HG03457 (cell line): ENCODE results near the gene EPHA4.

Experiments used
- ATAC-seq: cut with Tn5 transposase; IDR thresholded peaks from one replicate; pipeline ENCODE4 v1.9.1; 2021; ENCODE audit warnings: moderate number of reproducible peaks; ENCODE audit not compliant: unreplicated experiment

The EPHA4 gene

DNA sequence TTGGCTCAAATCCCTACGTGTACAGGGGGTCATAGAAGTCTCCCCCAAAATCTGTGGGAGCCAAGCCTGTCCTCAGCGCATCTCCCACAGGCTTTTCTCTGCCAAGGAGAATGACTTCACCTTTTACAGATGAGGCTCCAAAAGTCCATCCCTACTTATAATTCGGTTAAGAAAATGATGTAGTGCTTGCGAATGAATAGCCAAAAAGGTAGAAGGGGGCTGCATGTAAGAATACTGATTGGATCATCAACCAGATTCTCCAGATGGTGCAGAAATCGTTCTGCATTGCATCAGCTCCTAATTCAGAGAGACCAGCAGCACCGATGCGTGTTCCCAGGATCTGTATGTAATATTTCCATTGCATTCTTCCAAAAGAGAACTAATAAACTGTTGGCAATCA lies 91.9 kb downstream of the EPHA4 start:
- no peak for ATAC-seq

- no peak for ATAC-seq
These were observed 93.6 kb downstream of the EPHA4 start for GRCh38 chr2:221478485-221478863.

GRCh38 chr2:221477714-221478484 lies 94.2 kb downstream of the EPHA4 start:
- no peak for ATAC-seq

GRCh38 chr2:221476195-221476594 lies 95.9 kb downstream of the EPHA4 start:
- ATAC-seq = no peak

DNA sequence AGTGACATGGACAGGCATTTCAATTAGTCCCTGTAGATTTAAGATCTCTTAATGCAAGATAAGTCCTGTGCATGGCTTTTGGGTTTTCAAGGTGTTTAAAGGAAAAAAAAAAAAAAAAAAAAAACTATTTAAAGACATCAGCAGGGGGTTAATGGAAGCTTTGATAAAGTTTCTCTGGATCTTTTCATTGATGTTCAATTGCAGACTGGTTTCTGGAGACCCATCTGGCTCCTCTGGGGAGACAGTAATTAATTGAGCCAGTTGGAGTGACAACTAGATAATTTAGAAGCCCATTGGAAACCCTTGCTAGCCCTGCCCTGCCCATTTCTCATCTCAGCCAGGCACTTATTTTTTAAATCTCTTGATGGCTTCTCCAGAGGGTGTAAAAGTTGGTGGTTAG lies 98.7 kb downstream of the EPHA4 start:
- no peak for ATAC-seq

DNA sequence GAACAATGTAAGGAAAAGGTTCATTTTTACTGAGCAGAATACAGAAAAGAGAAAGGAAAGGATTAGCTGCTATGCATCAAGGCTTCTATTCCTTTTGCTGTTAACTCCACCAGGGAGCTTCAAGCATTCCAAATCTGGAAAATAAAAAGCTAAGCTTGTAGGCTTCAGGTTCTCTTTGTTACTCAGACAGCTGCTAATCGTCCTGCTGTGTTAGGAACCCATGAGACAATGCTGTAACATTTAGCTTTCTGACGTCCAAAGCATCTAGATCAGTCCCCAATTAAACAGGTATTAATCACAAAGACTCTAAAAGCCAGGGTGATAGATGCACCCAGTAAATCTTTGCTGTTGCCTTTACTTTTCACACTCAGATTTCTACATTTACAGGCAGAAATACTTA lies 103.8 kb downstream of the EPHA4 start:
- ATAC-seq = no peak

DNA sequence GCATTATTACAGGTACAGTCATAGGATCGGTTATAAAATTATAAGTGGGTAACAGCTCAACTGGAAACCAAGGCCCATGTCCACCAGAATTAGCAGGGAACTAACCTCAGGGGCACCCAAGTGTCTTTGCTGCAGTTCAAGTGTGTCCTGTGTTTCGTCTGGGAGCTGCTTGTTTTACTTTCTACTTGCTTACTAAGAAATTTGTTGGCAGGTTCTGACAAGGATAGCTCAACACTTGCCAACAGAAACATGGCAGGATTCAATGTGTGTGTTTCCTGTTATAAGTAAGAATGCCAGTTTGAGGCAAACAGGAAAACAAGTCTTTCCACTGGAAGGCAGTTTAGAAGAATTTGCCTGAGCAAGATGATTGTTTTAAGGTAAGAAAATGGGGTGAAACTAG lies 104.5 kb downstream of the EPHA4 start:
- no peak for ATAC-seq

DNA sequence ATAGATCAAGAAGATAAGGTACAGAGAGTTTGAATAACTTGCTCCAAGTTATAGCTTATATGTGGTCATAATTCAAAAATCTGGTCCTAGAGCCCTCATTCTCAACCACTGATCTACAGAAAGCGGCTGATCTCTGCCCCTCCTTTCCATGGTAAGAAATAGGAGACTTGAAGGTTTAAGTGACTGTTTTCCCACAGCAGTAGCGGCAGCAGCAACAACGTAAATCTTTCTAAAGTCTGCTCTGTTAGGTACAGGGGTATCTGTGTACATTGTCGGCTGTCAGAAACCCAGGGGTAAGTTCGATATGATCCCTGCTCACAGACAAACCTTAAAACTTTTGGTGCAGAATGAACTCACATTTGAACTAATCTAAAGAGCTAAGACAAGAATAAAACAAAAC lies 105.4 kb downstream of the EPHA4 start:
- ATAC-seq = no peak

DNA sequence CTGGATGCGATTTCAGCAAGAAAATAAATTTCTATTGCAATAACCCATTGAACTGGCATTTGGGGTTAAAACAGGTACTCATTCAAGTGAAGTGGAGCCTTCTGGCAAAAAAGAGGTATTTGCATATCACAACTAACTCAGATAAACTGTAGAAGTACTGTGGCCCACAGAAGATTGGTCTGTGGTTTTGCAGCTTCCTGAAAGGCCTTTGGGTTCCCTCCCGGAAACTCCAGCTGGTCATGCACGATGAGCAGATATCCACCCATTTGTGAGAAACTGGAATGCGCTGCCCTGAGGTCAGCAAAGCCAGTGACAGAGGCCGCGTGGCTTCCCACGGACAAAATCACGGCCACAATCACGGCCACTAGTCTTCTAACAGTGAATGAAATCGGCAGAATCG lies 106.3 kb downstream of the EPHA4 start:
- peak; percentile 87 for ATAC-seq

DNA sequence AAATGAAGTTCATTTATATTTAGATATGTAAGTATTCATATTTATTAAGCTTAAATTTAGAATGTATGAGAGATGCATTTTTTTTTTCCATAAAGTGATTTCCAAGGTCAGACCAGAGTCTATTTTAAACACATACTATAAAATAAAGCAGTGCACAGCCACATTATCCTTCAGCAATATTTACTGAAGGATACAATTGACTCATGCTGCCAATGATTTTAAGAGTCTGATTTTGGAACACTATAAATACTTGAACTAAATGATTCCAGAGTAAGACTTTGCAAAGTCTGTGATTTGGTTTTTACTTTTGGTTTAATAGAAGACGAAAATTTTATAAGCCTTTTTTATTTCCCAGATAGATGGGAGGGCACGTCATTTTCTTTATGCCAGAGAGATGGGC lies 107.1 kb downstream of the EPHA4 start:
- ATAC-seq = no peak

DNA sequence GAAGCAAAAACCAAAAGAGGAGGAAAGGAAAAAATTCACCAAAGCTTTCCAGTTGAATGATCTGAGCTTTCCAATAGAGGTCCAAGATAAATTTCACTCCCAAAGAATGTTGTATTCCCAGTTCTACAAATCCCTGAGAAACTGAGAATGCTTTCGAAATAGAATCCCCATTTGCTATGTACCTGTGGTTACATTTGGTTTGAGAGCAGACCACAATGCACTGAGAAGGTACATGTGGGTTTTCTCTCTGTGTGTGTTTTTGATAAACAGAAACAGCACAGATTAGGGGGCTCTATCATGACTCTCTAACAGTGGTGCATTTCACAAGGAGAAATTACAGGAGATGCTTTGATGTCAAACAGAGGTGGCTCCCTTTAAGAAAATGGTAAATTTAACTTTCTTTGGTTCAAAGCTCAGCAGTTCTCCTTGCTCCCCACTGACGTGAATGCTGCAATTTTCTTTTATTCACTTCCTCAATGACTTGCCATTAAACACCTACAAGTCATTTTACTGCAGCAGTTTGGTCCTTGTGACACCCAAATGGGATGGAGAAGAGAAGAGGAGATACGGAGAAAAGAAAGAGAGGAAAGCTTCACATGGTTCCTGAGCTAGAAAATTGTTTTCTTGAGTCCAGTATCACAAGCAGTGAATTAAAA lies 108.7 kb downstream of the EPHA4 start:
- no peak for ATAC-seq

- ATAC-seq = no peak
These were observed 110.2 kb downstream of the EPHA4 start for GRCh38 chr2:221461901-221462300.

- ATAC-seq = no peak
These were observed 112.0 kb downstream of the EPHA4 start for GRCh38 chr2:221460136-221460535.

DNA sequence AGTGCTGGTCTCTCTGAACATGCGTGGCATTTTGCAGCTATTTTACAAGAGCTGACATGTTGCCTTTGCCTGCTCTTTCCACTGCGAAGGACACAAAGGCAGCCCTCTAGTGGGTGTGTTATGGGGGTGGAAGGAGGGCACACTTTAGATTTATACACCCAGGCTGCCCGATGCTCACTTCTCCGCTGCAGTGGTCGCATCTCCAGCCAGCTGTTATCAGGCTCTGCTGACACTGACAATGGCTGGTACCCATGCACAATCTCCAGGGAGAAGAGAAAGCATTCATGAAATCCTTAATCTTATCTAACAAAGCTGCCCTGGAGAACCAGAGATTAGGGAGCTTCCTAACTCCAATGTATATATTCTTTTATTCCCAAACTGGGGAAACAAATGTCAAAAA lies 113.5 kb downstream of the EPHA4 start:
- no peak for ATAC-seq

GRCh38 chr2:221455214-221455613 lies 116.9 kb downstream of the EPHA4 start:
- no peak for ATAC-seq

- ATAC-seq = no peak
These were observed 117.5 kb downstream of the EPHA4 start for GRCh38 chr2:221454459-221455105.

DNA sequence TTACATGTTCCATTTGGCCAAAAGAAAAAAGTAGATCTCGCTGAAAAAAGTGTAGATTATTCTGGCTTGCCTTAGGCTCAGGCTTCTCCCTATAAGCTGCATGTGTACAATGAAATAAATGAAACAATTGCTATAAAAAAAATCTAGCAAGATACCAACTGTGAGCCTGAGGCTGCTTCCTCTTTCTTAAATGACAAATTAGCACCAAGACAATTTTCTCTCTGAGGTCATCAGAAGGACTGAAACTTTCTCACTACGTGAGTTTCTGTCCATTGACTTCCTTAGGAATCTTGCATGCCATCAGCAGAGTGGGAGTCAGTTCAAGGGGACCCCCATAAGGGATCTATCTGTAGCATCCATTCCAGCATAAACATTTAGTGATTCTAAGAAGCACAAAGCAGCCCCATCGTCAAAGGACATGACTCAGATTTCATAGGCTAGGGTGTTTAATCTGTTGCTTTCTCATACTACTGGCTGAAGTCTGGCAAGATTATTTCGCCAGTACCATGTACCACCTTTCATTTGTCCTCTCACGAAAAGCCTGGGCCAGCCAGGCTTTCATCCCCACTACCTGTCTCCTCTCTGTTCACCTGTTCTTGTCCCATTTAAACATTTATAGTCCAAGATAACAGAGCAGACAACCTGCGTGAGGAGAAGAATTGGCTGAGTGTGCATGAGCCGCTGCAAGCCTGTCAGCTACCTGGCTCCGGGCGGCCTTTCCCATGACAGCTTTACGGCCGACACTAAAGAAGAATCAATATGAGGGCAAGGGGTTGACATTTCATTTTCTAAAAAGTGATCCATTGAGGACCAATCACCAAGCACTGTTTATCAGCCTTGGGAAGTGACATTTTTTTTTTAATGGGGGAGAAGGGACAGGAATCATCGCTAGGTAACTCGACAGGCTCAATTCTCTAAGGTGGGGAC lies 120.0 kb downstream of the EPHA4 start:
- no peak for ATAC-seq

GRCh38 chr2:221450280-221450679 lies 121.8 kb downstream of the EPHA4 start:
- no peak for ATAC-seq

GRCh38 chr2:221449406-221449805 lies 122.7 kb downstream of the EPHA4 start:
- ATAC-seq = no peak

GRCh38 chr2:221448844-221449390 lies 123.2 kb downstream of the EPHA4 start:
- ATAC-seq = no peak
